Mucosa of descending colon (tissue), 3 donors: Measurements from ENCODE around the gene TSPAN3. TPM values are rescaled to one million over a fixed set of nuclear protein-coding genes. Genes with fewer than 3 reads are reported as not detected.

ENCODE experiments used
- ATAC-seq: fragments of 200-7000 bp; cut with Tn5 transposase; one replicate; pipeline ENCODE4 v1.9.1; 2020; ENCODE audit warnings: mild to moderate bottlenecking, moderate library complexity
- DNase-seq, 3 donors: peaks; one replicate each; pipeline ENCODE4 v3.0.0-alpha.2; 2020
- H3K36me3 ChIP-seq: fragments of 200-600 bp; one replicate; pipeline ENCODE4 v1.8.0; 2021; ENCODE audit warnings: low read depth, mild to moderate bottlenecking
- H3K4me1 ChIP-seq: fragments of 200-600 bp; one replicate; pipeline ENCODE4 v1.8.0; 2021; ENCODE audit warnings: low read depth, mild to moderate bottlenecking
- H3K4me3 ChIP-seq: fragments of 200-600 bp; one replicate; pipeline ENCODE4 v1.8.0; 2021; ENCODE audit warnings: mild to moderate bottlenecking
- H3K9me3 ChIP-seq: fragments of 200-600 bp; one replicate; pipeline ENCODE4 v1.8.0; 2021; ENCODE audit warnings: mild to moderate bottlenecking
- CTCF ChIP-seq: fragments of 200-600 bp; IDR thresholded peaks from one replicate; pipeline ENCODE4 v1.8.0; 2022; ENCODE audit warnings: antibody characterized with exemption, mild to moderate bottlenecking
- intact Hi-C, 2 donors: fragments of 100-400 bp; cut with DNase I in 1 of 2; cut with micrococcal nuclease in 1 of 2; formaldehyde crosslinking; loops; one replicate each; pipeline versions ENCODE4 v1.11.0 to v1.11.1; 2022; cut with DNase I, micrococcal nuclease
- total RNA-seq, 3 donors: library from RNA; stranded (reverse); fragmentation: NEBNext Ultra II Directional in 2 of 3; extraction: Animal tissue kit (Norgen Biotek cat#: 25700) in 2 of 3; gene quantifications; one replicate each; pipeline versions ENCODE4 v1.2.1 to v1.2.4, GENCODE V29; 2021 to 2023
- donor health status: DM: no; HTN: no; CAD: no; lungs with moderate emphysema.
- donor health status: DM: no; HTN: no; CAD: no.
- donor health status: DM: no; HTN: yes; CAD: no.

TSPAN3 gene
- total RNA-seq, 3 donors from 2014 or later = 419 to 945 (median 666) TPM

- intact Hi-C loops = loop anchor here in 1 of 2 donors (10.0 kb wide), 1 partner anchor 516 kb away; no protein-coding TSS in a partner anchor
- ATAC-seq (no peak), DNase-seq (peak in 1 of 3 donors; percentile 26)
- TF ChIP-seq CTCF = no peak
- Histone ChIP-seq H3K4me3 (no peak overlapping the region), H3K36me3 (no peaks in the 10 kb centered on the region), H3K9me3 (no peaks in the 10 kb centered on the region), H3K4me1 (peaks cover 25% of the 10 kb centered on the region)
Measured at GRCh38 chr15:77028451-77029165, 42.3 kb downstream of the TSPAN3 start.

- Histone ChIP-seq H3K9me3 (no peaks in the 10 kb centered on the region), H3K4me3 (no peak overlapping the region), H3K4me1 (peaks cover 25% of the 10 kb centered on the region), H3K36me3 (no peaks in the 10 kb centered on the region)
- ATAC-seq (no peak), DNase-seq (peak in 2 of 3 donors; percentile 53 to 54)
- intact Hi-C loops = loop anchor here in 1 of 2 donors (10.0 kb wide), 1 partner anchor 517 kb away; no protein-coding TSS in a partner anchor
- no peak for TF ChIP-seq CTCF
Measured at GRCh38 chr15:77027697-77028450, 43.0 kb downstream of the TSPAN3 start.

- no peak for ATAC-seq
Measured at GRCh38 chr15:77027111-77027696, 43.7 kb downstream of the TSPAN3 start.

GRCh38 chr15:77026501-77027110 lies 44.3 kb downstream of the TSPAN3 start:
- intact Hi-C loops = loop anchor here in 1 of 2 donors (10.0 kb wide), 1 partner anchor 518 kb away; no protein-coding TSS in a partner anchor
- TF ChIP-seq CTCF = no peak
- DNase-seq = peak in 2 of 3 donors; percentile 1 to 26

More at GRCh38 chr15:77027111-77027696, 43.7 kb downstream of the TSPAN3 start:
- TF ChIP-seq CTCF = no peak
- H3K9me3 ChIP-seq = no peaks in the 10 kb centered on the region
- no peak overlapping the region for H3K4me3 ChIP-seq
- H3K4me1 ChIP-seq = peaks cover 25% of the 10 kb centered on the region
- intact Hi-C loops = loop anchor here in 1 of 2 donors (10.0 kb wide), 1 partner anchor 518 kb away; no protein-coding TSS in a partner anchor
- DNase-seq = peak in 1 of 3 donors; percentile 1
- no peaks in the 10 kb centered on the region for H3K36me3 ChIP-seq

GRCh38 chr15:77025941-77026411 lies 44.9 kb downstream of the TSPAN3 start:
- no peak for TF ChIP-seq CTCF
- H3K4me3 ChIP-seq = no peak overlapping the region
- H3K9me3 ChIP-seq = no peaks in the 10 kb centered on the region
- peak in 2 of 3 donors; percentile 1 to 27 for DNase-seq
- H3K4me1 ChIP-seq = peaks cover 25% of the 10 kb centered on the region
- intact Hi-C loops = loop anchor here in 1 of 2 donors (10.0 kb wide), 1 partner anchor 519 kb away; no protein-coding TSS in a partner anchor
- H3K36me3 ChIP-seq = no peaks in the 10 kb centered on the region
- ATAC-seq = no peak

More at GRCh38 chr15:77026501-77027110, 44.3 kb downstream of the TSPAN3 start:
- H3K4me3 ChIP-seq = no peak overlapping the region
- peaks cover 25% of the 10 kb centered on the region for H3K4me1 ChIP-seq
- H3K36me3 ChIP-seq = no peaks in the 10 kb centered on the region
- ATAC-seq = no peak
- H3K9me3 ChIP-seq = no peaks in the 10 kb centered on the region
